ENCODE results near the gene GAPDHS. TPM values are rescaled to one million over a fixed set of nuclear protein-coding genes. Genes with fewer than 3 reads are reported as not detected.
A peak's percentile ranks its signal among the peaks of the same experiment; 100 is the strongest.

GAPDHS gene
- total RNA-seq, 1 experiment from 2014 or later = not detected

GRCh38 chr19:35510626-35510964 is 22.7 kb upstream of the GAPDHS start:
- H3K9me3 ChIP-seq (ENCODE audit: control insufficient read depth, insufficient read depth, low read depth, low read length) = no peaks in the 10 kb centered on the region

GRCh38 chr19:35511337-35511736 is 21.9 kb upstream of the GAPDHS start:
- peaks cover 16% of the 10 kb centered on the region for H3K27me3 ChIP-seq (ENCODE audit: control insufficient read depth, insufficient read depth, low read length)
- no TSS peak for BruUV-seq (replicated peaks)
- TF ChIP-seq POLR2AphosphoS5 (IDR thresholded peaks at IDR 0.05; ENCODE audit: low read depth, low read length) = no peak
- TF ChIP-seq REST (IDR thresholded peaks at IDR 0.05; ENCODE audit: insufficient read depth in 1 of 2, low read depth in 2 of 2, low read length in 1 of 2) = no peak
- TF ChIP-seq CTCF (IDR thresholded peaks at IDR 0.05) = no peak
- TF ChIP-seq TCF7L2 (IDR thresholded peaks at IDR 0.05; ENCODE audit: low read depth, low read length) = no peak
- no peak for TF ChIP-seq SIN3A (IDR thresholded peaks at IDR 0.05; ENCODE audit: borderline replicate concordance, insufficient read depth, low read depth, low read length)
- ATAC-seq (no peak), DNase-seq (ENCODE audit: low read depth, low spot score) (no peak)
- no peaks in the 10 kb centered on the region; the same call in 1 of the 2 replicates for H3K36me3 ChIP-seq (ENCODE audit: control insufficient read depth, insufficient read depth, low read length)
- POLR2A ChIA-PET = no interaction called here
- in situ Hi-C loops (cut with HindIII; ENCODE audit: low pct_unique_long_range_greater_than_20kb, low sequenced_read_pairs) (no loop called here), intact Hi-C loops (cut with micrococcal nuclease; ENCODE audit: unreplicated experiment) (no loop called here)
- H3K4me3 ChIP-seq (ENCODE audit: low read depth in 2 of 2, low read length in 2 of 2) = no peak overlapping the region
- no peaks in the 10 kb centered on the region for H3K9me3 ChIP-seq (ENCODE audit: control insufficient read depth, insufficient read depth, low read depth, low read length)
- CTCF ChIA-PET = interaction anchor here (1.1 kb wide), 1 partner anchor 16 kb away, joined by 5 read pairs; no protein-coding TSS in a partner anchor
- H3K4me1 ChIP-seq (ENCODE audit: control insufficient read depth, insufficient read depth, low read length) = peaks cover 10% of the 10 kb centered on the region; the same call in 1 of the 2 replicates
- H3K27ac ChIP-seq (ENCODE audit: low read length) = no peak overlapping the region

More at GRCh38 chr19:35510626-35510964, 22.7 kb upstream of the GAPDHS start:
- ATAC-seq (peak; percentile 30), DNase-seq (ENCODE audit: low read depth, low spot score) (no peak)
- Histone ChIP-seq H3K36me3 (ENCODE audit: control insufficient read depth, insufficient read depth, low read length) (no peaks in the 10 kb centered on the region; the same call in 1 of the 2 replicates), H3K27ac (ENCODE audit: low read length) (no peak overlapping the region), H3K27me3 (ENCODE audit: control insufficient read depth, insufficient read depth, low read length) (peaks cover 16% of the 10 kb centered on the region), H3K4me1 (ENCODE audit: control insufficient read depth, insufficient read depth, low read length) (peaks cover 10% of the 10 kb centered on the region; the same call in 1 of the 2 replicates), H3K4me3 (ENCODE audit: low read depth in 2 of 2, low read length in 2 of 2) (peak overlapping the region; percentile 36 to 62)
- CTCF ChIA-PET = interaction anchor here (0.5 to 1.1 kb wide), 4 partner anchors 16 to 454 kb away, joined by 3 to 9 read pairs (median 5); no protein-coding TSS in a partner anchor
- POLR2A ChIA-PET = no interaction called here
- in situ Hi-C loops (cut with HindIII; ENCODE audit: low pct_unique_long_range_greater_than_20kb, low sequenced_read_pairs) (no loop called here), intact Hi-C loops (cut with micrococcal nuclease; ENCODE audit: unreplicated experiment) (no loop called here)
- no TSS peak for BruUV-seq (replicated peaks)
- TF ChIP-seq TCF7L2 (IDR thresholded peaks at IDR 0.05; ENCODE audit: low read depth, low read length) = no peak
- no peak; the same call in 1 of the 2 replicates for TF ChIP-seq CTCF (IDR thresholded peaks at IDR 0.05)
- TF ChIP-seq REST (IDR thresholded peaks at IDR 0.05; ENCODE audit: insufficient read depth in 1 of 2, low read depth in 2 of 2, low read length in 1 of 2) = no peak
- TF ChIP-seq SIN3A (IDR thresholded peaks at IDR 0.05; ENCODE audit: borderline replicate concordance, insufficient read depth, low read depth, low read length) = no peak
- TF ChIP-seq POLR2AphosphoS5 (IDR thresholded peaks at IDR 0.05; ENCODE audit: low read depth, low read length) = no peak

Measured in Panc1 (cell line).